VCaP (cell line): ENCODE results near the gene TMEM255A.

ENCODE experiments used
- H3K27ac ChIP-seq: fragments of 450-650 bp; 2 replicates; pipeline ENCODE4 v1.5.1; 2017
- TF ChIP-seq, protein P1 (sequence below): fragments of 450-650 bp; conservative IDR thresholded peaks from 2 replicates; pipeline ENCODE4 v1.5.1; 2017; ENCODE audit warnings: mild to moderate bottlenecking, moderate library complexity

Gene TMEM255A

DNA sequence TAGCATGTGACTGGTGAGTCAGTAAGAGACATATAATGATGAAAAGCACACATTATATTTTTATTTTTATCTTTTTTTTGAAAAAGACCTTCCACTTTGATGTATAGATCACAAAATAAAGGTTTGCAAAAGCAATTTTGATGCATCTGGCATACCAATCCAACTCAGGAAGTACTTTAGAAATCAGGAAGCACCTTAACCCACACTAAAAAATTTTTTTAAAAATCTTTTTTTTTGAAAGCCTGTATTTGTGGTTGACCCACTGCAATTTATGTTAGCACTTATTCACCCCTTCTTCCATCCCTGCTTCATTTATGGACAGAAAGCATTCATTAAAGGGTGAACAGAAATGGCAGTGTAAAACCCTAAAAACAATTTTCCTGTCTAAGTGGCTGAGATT is 16.6 kb downstream of the TMEM255A start:
- TF ChIP-seq, protein P1, sequence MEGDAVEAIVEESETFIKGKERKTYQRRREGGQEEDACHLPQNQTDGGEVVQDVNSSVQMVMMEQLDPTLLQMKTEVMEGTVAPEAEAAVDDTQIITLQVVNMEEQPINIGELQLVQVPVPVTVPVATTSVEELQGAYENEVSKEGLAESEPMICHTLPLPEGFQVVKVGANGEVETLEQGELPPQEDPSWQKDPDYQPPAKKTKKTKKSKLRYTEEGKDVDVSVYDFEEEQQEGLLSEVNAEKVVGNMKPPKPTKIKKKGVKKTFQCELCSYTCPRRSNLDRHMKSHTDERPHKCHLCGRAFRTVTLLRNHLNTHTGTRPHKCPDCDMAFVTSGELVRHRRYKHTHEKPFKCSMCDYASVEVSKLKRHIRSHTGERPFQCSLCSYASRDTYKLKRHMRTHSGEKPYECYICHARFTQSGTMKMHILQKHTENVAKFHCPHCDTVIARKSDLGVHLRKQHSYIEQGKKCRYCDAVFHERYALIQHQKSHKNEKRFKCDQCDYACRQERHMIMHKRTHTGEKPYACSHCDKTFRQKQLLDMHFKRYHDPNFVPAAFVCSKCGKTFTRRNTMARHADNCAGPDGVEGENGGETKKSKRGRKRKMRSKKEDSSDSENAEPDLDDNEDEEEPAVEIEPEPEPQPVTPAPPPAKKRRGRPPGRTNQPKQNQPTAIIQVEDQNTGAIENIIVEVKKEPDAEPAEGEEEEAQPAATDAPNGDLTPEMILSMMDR: no peak
- no peak overlapping the region for H3K27ac ChIP-seq

DNA sequence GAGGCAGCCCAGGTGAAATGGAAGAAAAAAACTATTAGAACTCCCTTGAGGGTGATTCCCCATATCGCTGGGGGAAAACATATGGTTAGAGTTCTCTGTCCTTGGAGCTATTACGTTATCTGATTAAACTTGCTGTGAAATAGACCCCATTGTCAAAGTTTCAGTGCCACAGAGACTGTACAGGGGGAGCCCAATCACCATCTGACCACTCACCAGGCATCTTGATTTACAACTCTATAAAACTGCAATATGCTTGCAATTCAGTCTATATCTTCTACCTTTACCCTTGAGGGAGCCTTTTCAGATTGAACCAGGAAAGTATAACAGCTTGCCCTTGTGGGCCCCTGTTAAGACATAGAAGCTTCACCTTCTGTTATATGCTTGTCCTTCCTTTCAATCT is 18.2 kb downstream of the TMEM255A start:
- no peak overlapping the region for H3K27ac ChIP-seq
- TF ChIP-seq, protein P1: no peak

DNA sequence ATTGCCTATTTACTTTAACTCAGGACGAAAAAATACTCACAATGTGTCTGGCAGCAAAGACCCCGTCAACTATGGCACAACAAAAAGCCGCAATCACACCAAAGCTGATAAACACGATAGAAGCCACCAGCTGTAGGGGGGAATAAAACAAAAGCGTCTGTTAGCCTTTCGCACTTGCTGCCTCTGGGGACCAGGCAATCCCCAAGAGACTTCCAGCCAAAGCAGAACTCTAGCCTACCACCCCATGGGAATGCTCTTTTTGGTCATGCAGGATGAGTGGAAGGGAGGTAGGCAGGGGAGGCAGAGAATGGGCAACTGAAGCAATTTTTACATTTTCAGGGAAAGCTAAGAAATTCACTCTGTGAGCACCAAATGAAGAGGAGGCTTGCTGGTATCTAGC is 20.1 kb downstream of the TMEM255A start:
- no peak overlapping the region for H3K27ac ChIP-seq
- TF ChIP-seq, protein P1: no peak

DNA sequence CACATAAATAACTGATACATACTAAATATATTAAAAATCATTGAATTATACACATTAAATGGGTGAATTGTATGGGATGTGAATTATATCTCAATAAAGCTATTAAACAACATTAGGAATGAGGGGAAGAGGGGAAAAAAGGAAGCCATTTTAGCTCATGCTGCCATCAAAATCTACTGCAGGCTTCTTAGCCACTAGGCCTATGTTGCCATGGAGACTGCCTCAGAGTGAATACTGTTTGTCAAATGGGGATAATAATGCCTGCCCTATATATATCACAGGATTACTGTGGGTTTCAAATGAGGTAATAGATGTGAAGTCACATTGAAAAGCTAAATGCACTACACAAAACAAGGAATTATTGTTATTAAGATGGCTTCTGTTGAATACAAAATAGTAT is 21.2 kb downstream of the TMEM255A start:
- H3K27ac ChIP-seq: no peak overlapping the region
- TF ChIP-seq, protein P1: no peak

DNA sequence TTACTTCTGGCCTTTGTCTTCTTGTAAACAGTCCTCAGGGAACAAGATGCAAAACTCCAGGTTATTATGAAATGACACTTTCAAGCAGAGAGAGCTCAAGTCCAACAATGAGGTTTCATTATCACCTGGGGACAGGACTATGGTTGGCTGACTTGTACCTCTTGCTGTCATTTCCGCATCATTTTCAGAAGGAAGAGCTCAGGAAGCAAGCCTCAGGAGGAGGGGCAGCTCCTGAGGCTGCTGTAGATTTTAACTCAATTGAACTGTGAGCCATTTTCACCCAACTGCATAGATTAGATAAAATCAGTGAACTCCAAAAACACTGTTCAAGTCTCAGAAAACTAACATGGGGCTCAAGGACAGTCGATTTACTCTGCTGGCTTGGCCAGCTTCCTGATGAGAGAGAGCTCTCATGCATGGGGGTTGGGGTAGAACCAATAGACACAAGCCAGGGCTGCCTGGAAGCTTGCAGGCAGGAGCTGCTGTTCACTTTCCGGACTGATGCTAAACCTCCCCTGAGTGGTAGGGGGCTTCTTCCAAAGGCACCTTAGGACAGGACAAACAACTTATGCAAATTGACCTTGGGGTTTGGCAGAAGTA is 23.6 kb downstream of the TMEM255A start:
- TF ChIP-seq, protein P1: no peak
- H3K27ac ChIP-seq: no peak overlapping the region

DNA sequence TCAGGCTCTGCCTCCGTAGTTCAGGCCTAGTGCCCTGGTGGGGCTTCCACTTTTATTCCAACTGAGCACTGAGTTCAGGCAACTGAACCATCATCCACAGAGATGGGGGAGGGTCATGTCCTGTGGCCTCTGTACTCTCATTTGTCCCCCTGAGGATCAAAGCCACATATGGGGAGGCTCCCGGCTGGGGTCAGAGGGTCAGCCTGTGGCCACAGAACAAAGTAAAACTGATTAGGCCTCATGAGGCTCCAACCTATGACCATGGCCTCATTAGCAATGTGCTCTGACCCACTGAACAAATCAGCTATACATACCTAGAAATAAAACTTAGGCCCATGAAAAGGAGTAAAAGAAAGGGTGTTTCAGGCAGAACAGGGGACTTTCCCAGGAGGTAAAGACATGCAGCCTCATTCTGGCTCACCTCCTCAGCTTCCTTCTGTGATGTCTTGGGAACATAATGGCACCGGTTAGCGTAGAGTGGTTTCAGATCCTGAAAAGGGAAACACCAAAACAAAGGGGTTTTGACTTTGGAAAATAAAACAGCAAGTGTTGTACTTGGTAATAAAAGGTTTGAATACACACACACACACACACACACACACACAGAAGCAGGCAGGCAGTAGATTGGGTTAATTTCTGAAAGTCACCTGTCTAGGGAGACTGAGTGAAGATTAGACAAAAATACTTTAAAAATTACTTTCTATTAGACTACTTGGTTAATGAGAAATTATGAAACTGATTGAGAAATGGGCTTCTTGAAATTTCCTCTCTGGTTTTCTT is 24.3 kb downstream of the TMEM255A start:
- TF ChIP-seq, protein P1: no peak
- no peak overlapping the region for H3K27ac ChIP-seq

DNA sequence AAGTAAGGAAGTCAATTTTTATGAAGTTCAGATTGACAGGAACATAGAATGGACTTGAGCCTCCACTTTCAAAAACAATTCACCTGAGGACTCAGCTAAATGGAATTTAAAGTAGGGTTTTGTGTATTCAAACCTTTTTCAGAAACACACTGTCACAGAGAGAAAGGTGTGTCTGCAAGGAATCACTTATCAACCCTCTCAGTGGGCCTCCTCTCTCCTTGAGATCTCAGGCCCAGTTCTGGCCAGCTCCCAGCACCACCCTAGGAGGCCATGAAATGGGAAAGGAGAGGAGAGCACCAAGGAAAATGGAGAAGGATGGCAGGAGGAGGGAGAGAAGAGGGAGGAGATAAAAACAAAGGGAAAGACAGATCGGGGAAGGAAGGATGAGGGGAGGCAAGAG is 28.6 kb downstream of the TMEM255A start:
- TF ChIP-seq, protein P1: no peak
- H3K27ac ChIP-seq: no peak overlapping the region
